ENCODE measurements around the gene RALGAPA1. TPM values are rescaled to one million over a fixed set of nuclear protein-coding genes. Genes with fewer than 3 reads are reported as not detected.
"Not testable (repeated sequence)": the region's sequence is repeated elsewhere in the genome, so short reads cannot be mapped to it uniquely, and the experiment has no call there.

RALGAPA1 gene
- polyA plus RNA-seq, 3 donors from 2014 or later, result 13.1 to 31.2 (median 19.8) TPM

DNA sequence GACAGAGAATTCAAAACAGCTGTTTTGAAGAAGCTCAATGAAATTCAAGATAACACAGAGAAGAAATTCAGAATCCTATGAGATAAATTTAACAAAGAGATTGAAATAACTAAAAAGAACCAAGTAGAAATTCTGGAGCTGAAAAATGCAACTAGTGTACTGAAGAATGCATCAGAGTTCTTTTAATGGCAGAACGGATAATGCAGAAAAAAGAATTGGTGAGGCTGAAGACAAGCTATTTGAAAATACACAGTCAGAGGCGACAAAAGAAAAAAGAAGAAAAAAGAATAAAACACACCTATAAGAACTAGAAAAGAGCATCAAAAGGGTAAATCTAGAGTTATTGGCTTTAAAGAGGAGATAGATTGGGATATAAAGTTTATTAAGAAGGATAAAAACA lies 171.8 kb downstream of the RALGAPA1 start:
- no peak overlapping the region for H3K4me3 Mint-ChIP-seq
- peaks cover 50 to 70% (median 63%) of the 10 kb centered on the region in 3 donors for H3K36me3 Mint-ChIP-seq
- H3K27me3 Mint-ChIP-seq (ENCODE audit: low read depth in 3 of 3), result peaks cover 0 to 4% (median 0%) of the 10 kb centered on the region in 3 donors
- no peak for DNase-seq
- H3K4me1 Mint-ChIP-seq, result no peaks in the 10 kb centered on the region
- peaks cover 0 to 9% (median 5%) of the 10 kb centered on the region in 6 donors for H3K9me3 Mint-ChIP-seq
- H3K27ac Mint-ChIP-seq, result no peak overlapping the region

DNA sequence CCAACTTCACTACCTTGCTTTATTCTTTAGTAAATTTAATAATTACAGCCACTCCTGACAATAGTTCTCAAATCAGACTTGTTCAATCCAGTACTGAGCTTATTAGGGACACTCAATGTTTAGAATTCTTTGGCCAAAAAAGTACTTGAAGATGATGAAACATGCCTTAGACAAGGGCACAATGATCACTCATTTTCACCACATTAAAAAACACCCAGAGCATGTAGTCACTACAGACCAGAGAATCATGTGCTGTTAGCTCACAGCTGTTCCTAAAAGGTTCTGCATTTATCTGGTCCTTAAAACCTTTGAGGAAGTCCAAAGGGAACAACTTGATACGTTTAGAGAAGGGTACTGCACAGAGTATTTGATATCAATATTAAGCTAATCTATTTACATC lies 176.4 kb downstream of the RALGAPA1 start:
- H3K36me3 Mint-ChIP-seq, result peaks cover 20 to 37% (median 32%) of the 10 kb centered on the region in 3 donors
- H3K4me3 Mint-ChIP-seq, result no peak overlapping the region
- no peaks in the 10 kb centered on the region for H3K4me1 Mint-ChIP-seq
- peaks cover 0 to 2% (median 1%) of the 10 kb centered on the region in 3 donors for H3K27me3 Mint-ChIP-seq (ENCODE audit: low read depth in 3 of 3)
- H3K27ac Mint-ChIP-seq, result no peak overlapping the region
- peaks cover 0 to 9% (median 5%) of the 10 kb centered on the region in 6 donors for H3K9me3 Mint-ChIP-seq
- no peak for DNase-seq

DNA sequence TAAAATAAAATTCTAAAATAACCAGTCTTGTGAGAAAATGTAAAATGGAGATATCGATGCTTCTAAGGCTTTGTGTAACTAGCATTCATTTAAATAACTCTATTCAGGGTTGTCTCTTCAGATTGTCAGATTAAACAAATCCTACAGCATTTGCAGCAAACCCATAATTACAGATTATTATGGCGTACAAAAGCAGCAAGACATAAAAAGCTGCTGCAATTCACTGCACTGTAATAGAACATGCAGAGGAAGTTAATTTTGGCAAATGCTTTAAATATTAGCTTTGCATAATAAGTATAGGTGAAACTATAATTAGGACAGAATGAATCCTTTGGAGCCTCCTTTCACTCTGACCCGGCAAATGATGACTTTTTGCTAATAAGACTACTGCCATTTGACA lies 176.8 kb downstream of the RALGAPA1 start:
- peaks cover 19 to 33% (median 28%) of the 10 kb centered on the region in 3 donors for H3K36me3 Mint-ChIP-seq
- DNase-seq, result no peak
- H3K9me3 Mint-ChIP-seq, result peaks cover 0 to 6% (median 4%) of the 10 kb centered on the region in 6 donors
- H3K4me3 Mint-ChIP-seq, result no peak overlapping the region
- no peak overlapping the region for H3K27ac Mint-ChIP-seq
- no peaks in the 10 kb centered on the region for H3K4me1 Mint-ChIP-seq
- peaks cover 0 to 1% (median 1%) of the 10 kb centered on the region in 3 donors for H3K27me3 Mint-ChIP-seq (ENCODE audit: low read depth in 3 of 3)

DNA sequence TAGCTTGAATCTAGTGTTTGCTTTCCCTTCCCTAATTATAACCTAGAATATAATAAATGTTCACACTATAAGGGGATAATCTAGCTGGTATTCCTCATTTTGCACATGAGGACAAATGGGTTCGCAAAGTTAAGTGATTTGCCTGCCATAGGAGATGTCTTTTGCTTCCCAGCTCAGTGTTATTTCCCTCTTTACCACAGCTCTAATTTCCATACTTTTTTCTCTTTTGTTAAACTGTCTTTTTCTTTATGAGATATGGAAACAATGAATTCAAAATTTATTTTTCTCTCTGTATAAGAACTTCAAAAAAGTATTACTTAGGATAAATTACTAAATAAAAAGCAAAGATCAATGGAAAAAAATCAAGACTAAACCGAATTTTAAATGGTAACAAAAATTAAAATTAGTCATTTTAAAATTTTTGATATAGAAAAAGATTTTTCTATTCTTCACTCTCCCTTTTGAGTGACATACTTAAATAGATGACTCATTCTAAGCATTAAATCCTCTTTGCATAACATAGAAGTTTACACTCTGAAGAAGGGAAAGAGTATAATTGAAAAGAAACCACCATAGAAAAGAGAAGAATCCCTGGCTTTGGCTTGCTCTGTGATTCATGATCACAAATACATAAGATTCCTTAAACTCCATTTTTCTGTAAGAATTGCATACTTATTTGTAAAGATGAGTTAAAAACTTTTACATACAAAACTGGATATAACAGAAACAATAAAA lies 177.9 kb downstream of the RALGAPA1 start:
- Mint-ChIP-seq H3K27me3 (ENCODE audit: low read depth in 3 of 3) (peaks cover 0 to 1% (median 0%) of the 10 kb centered on the region in 3 donors), H3K36me3 (peaks cover 15 to 23% (median 21%) of the 10 kb centered on the region in 3 donors)

DNA sequence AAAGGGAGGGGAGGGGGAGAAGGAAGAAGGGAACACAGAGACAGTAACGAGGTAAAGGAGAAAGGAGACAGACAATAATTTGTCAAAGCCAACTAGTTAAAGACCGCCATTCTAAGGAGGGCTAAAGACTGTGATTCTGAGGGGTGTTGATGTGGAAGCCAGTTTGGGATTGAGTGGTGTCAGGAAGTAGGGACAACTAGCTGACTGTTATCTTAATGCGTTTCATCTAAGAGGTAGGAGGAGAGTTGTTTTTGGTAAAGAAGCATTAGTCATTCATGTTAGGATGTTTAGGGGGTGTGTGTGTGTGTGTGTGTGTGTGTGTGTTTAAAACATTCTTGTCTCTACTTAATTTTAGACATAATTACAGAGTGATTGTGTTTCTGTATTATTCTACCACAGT lies 180.1 kb downstream of the RALGAPA1 start:
- Mint-ChIP-seq H3K4me3 (no peak overlapping the region), H3K36me3 (peaks cover 17 to 24% (median 21%) of the 10 kb centered on the region in 3 donors), H3K27me3 (ENCODE audit: low read depth in 3 of 3) (peaks cover 0 to 1% (median 0%) of the 10 kb centered on the region in 3 donors), H3K4me1 (no peaks in the 10 kb centered on the region), H3K27ac (peak overlapping the region in 2 of 6 donors; percentile 2 to 18), H3K9me3 (no peaks in the 10 kb centered on the region)
- no peak for DNase-seq

More for the DNA sequence above, 177.9 kb downstream of the RALGAPA1 start:
- no peak overlapping the region for H3K27ac Mint-ChIP-seq
- H3K4me1 Mint-ChIP-seq, result no peaks in the 10 kb centered on the region
- DNase-seq, result no peak
- H3K4me3 Mint-ChIP-seq, result no peak overlapping the region
- H3K9me3 Mint-ChIP-seq, result peaks cover 0 to 2% (median 0%) of the 10 kb centered on the region in 6 donors

DNA sequence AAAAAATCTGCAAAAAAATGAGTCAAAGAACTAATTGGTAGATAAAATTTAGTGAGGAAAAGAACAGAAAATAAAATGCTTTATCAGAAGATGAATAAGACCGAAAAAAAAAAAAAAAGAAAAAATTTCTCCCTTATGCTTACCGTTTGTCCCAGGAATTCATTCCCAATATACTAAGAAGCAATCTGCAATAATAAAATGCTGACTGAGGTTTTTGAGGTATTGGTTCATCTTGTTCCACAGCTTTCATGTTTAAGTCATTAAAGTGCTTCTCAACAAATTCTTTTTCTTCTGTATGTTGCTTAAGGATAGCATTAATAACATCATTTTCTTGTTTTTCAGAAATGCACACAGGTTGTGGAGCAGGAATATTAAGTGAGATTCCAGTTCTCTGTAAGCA lies 182.1 kb downstream of the RALGAPA1 start:
- not testable (repeated sequence) for H3K27me3 Mint-ChIP-seq (ENCODE audit: low read depth in 3 of 3); H3K9me3 Mint-ChIP-seq; H3K4me3 Mint-ChIP-seq; H3K27ac Mint-ChIP-seq; DNase-seq; H3K4me1 Mint-ChIP-seq
- H3K36me3 Mint-ChIP-seq, result peaks cover 28 to 30% (median 29%) of the 10 kb centered on the region in 3 donors

DNA sequence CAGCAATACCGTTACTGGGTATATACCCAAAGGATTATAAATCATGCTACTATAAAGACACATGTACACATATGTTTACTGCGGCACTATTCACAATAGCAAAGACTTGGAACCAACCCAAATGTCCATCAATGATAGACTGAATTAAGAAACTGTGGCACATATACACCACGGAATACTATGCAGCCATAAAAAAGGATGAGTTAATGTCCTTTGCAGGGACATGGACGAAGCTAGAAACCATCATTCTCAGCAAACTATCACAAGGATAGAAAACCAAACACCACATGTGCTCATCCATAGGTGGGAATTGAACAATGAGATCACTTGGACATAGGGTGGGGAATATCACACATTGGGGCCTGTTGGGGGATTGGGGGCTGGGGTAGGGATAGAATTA lies 187.1 kb downstream of the RALGAPA1 start:
- H3K36me3 Mint-ChIP-seq, result peaks cover 47 to 57% (median 51%) of the 10 kb centered on the region in 3 donors
- H3K4me1 Mint-ChIP-seq; H3K27ac Mint-ChIP-seq; H3K27me3 Mint-ChIP-seq (ENCODE audit: low read depth in 3 of 3); H3K4me3 Mint-ChIP-seq; DNase-seq: not testable (repeated sequence)
- peaks cover 0 to 15% (median 4%) of the 10 kb centered on the region in 6 donors for H3K9me3 Mint-ChIP-seq

DNA sequence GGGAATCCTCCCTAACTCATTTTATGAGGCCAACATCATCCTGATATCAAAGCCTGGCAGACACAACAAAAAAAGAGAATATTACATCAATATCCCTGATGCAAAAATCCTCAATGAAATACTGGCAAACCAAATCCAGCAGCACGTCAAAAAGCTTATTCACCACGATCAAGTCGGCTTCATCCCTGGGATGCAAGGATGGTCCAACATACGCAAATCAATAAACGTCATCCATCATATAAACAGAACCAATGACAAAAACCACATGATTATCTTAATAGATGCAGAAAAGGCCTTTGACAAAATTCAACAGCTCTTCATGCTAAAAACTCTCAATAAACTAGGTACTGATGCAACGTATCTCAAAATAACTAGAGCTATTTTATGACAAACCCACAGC lies 189.1 kb downstream of the RALGAPA1 start:
- H3K36me3 Mint-ChIP-seq, result peaks cover 54 to 65% (median 64%) of the 10 kb centered on the region in 3 donors

DNA sequence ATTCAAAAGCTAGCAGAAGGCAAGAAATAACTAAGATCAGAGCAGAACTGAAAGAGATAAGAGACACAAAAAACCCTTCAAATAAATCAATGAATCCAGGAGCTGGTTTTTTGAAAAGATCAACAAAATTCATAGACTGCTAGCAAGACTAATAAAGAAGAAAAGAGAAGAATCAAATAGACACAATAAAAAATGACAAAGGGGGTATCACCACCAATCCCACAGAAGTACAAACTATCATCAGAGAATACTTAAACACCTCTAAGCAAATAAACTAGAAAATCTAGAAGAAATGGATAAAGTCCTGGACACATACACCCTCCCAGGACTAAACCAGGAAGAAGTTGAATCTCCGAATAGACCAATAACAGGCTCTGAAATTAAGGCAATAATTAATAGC lies 189.6 kb downstream of the RALGAPA1 start:
- Mint-ChIP-seq H3K9me3 (peaks cover 0 to 15% (median 4%) of the 10 kb centered on the region in 6 donors), H3K36me3 (peaks cover 51 to 64% (median 61%) of the 10 kb centered on the region in 3 donors)
- not testable (repeated sequence) for H3K27me3 Mint-ChIP-seq (ENCODE audit: low read depth in 3 of 3); H3K27ac Mint-ChIP-seq; H3K4me1 Mint-ChIP-seq; H3K4me3 Mint-ChIP-seq; DNase-seq

More for the DNA sequence above, 189.1 kb downstream of the RALGAPA1 start:
- DNase-seq; H3K4me1 Mint-ChIP-seq; H3K4me3 Mint-ChIP-seq; H3K27me3 Mint-ChIP-seq (ENCODE audit: low read depth in 3 of 3); H3K27ac Mint-ChIP-seq: not testable (repeated sequence)
- peaks cover 0 to 15% (median 4%) of the 10 kb centered on the region in 6 donors for H3K9me3 Mint-ChIP-seq

DNA sequence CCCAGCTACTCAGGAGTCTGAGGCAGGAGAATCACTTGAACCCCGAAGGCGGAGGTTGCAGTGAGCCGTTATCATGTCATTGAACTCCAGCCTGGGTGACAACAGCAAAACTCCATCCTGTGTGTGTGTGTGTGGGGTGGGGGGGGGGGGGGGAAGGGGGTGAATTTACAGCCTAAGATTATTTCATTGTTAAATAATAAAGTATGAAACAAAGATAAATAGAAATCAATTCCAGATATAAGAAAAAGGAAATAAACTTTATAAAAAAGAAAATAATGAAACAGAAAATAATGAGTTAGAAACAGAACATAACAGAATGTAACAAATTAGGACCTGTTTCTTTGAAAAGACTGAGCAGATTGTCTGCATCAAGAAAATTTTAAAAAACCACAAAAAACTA lies 191.6 kb downstream of the RALGAPA1 start:
- Mint-ChIP-seq H3K4me3 (no peak overlapping the region), H3K27ac (no peak overlapping the region), H3K36me3 (peaks cover 49 to 59% (median 57%) of the 10 kb centered on the region in 3 donors), H3K27me3 (ENCODE audit: low read depth in 3 of 3) (no peaks in the 10 kb centered on the region), H3K9me3 (peaks cover 0 to 15% (median 4%) of the 10 kb centered on the region in 6 donors), H3K4me1 (peaks cover 0 to 2% of the 10 kb centered on the region in 2 donors)
- no peak for DNase-seq

DNA sequence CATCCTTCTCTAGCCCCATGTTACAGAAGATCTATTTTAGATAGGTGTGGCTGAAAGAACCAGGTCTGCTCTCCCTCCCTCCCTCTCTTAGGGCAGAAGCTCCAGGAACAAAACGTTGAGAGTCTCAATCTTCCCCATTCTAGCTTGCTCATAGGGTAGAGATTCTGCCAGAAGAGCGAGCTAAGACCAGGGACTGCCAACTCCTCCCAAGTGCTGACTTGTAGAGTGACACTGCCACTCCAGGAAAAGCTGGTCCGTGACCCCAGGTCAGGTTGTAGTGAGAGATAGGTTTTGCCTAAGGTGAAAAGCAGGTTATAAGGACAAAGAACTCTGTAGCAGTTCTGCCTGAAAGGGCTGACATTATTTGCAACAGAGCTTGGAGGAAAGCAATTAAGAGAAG lies 201.7 kb downstream of the RALGAPA1 start:
- H3K4me1 Mint-ChIP-seq, result peaks cover 5 to 8% of the 10 kb centered on the region in 2 donors
- H3K27me3 Mint-ChIP-seq (ENCODE audit: low read depth in 3 of 3), result no peaks in the 10 kb centered on the region
- no peak for DNase-seq
- H3K9me3 Mint-ChIP-seq, result no peaks in the 10 kb centered on the region
- H3K27ac Mint-ChIP-seq, result no peak overlapping the region
- H3K36me3 Mint-ChIP-seq, result peaks cover 32 to 56% (median 47%) of the 10 kb centered on the region in 3 donors
- H3K4me3 Mint-ChIP-seq, result no peak overlapping the region

DNA sequence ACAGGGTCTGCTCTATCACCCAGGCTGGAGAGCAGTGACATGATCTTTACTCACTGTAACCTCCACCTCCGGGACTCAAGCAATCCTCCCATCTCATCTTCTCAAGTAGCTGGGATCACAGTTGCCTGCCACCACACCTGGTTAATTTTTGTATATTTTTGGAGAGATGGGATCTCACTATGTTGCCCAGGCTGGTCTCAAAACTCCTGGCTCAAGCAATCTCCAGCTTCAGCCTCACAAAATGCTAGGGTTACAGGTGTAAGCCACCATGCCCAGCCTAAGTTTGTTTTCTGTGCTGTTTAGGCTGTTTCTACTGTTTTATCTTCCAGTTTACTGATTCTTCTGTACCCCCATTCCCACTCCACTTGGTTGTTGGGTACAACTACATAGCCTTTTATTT lies 208.8 kb downstream of the RALGAPA1 start:
- H3K27ac Mint-ChIP-seq, result no peak overlapping the region
- peaks cover 0 to 3% (median 1%) of the 10 kb centered on the region in 3 donors for H3K27me3 Mint-ChIP-seq (ENCODE audit: low read depth in 3 of 3)
- peaks cover 42 to 66% (median 64%) of the 10 kb centered on the region in 3 donors for H3K36me3 Mint-ChIP-seq
- H3K9me3 Mint-ChIP-seq, result no peaks in the 10 kb centered on the region
- H3K4me1 Mint-ChIP-seq, result no peaks in the 10 kb centered on the region
- no peak overlapping the region for H3K4me3 Mint-ChIP-seq
- DNase-seq, result no peak

DNA sequence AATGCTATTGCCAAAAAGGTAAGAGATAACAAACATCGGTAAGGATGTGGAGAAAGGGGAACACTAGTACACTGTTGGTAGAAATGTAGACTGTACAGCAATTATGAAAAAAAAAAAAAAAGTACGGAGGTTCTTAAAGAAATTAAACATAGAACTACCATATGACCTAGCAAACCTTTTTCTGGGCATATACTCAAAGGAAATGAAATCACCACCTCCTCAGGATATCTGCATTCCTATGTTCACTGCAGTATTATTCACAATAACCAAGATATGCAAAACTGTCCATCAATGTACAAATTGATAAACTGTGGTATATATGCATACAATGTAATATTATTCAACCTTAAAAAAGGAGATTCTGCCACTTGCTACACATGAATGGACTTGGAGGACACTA lies 214.5 kb downstream of the RALGAPA1 start:
- H3K27me3 Mint-ChIP-seq (ENCODE audit: low read depth in 3 of 3), result no peaks in the 10 kb centered on the region
- peaks cover 0 to 2% (median 0%) of the 10 kb centered on the region in 6 donors for H3K9me3 Mint-ChIP-seq
- no peaks in the 10 kb centered on the region for H3K4me1 Mint-ChIP-seq
- DNase-seq, result no peak
- H3K27ac Mint-ChIP-seq, result no peak overlapping the region
- peaks cover 36 to 58% (median 52%) of the 10 kb centered on the region in 3 donors for H3K36me3 Mint-ChIP-seq
- no peak overlapping the region for H3K4me3 Mint-ChIP-seq

DNA sequence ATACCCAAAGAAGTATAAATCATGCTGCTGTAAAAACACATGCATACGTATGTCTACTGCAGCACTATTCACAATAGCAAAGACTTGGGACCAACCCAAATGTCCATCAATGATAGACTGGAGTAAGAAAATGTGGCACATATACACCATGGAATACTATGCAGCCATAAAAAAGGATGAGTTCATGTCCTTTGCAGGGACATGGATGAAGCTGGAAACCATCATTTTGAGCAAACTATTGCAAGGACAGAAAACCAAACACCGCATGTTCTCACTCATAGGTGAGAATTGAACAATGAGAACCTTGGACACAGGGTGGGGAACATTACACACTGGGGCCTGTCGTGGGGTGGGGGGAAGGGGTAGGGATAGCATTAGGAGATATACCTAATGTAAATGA lies 221.7 kb downstream of the RALGAPA1 start:
- not testable (repeated sequence) for H3K4me3 Mint-ChIP-seq; H3K4me1 Mint-ChIP-seq; H3K9me3 Mint-ChIP-seq; H3K27ac Mint-ChIP-seq; DNase-seq; H3K27me3 Mint-ChIP-seq (ENCODE audit: low read depth in 3 of 3)
- H3K36me3 Mint-ChIP-seq, result peaks cover 42 to 66% (median 59%) of the 10 kb centered on the region in 3 donors
